ENCODE measurements around the gene SCT.

- TF ChIP-seq RAD21 (IDR thresholded peaks at IDR 0.05 in 1 of 2, conservative IDR thresholded peaks at IDR 0.05 in 1 of 2; ENCODE audit: low read depth in 2 of 2, low read length in 2 of 2), result peak in 1 of 2 experiments; percentile 40; a peak in 2 of 4 replicates
- no peak for TF ChIP-seq HDAC2 (IDR thresholded peaks at IDR 0.05; ENCODE audit: borderline replicate concordance in 1 of 2, low read depth in 2 of 2, low read length in 2 of 2)
- TF ChIP-seq KDM1A (IDR thresholded peaks at IDR 0.05; ENCODE audit: borderline replicate concordance, low read length), result no peak
- no peak for TF ChIP-seq JUN (IDR thresholded peaks at IDR 0.05; ENCODE audit: low read depth, low read length)
- no peak for TF ChIP-seq POLR2A (IDR thresholded peaks at IDR 0.05; ENCODE audit: control extremely low read depth in 1 of 2, low read depth in 2 of 2, low read length in 2 of 2)
- TF ChIP-seq CBX5 (IDR thresholded peaks at IDR 0.05; ENCODE audit: low read depth, low read length), result no peak
- TF ChIP-seq, protein P1, sequence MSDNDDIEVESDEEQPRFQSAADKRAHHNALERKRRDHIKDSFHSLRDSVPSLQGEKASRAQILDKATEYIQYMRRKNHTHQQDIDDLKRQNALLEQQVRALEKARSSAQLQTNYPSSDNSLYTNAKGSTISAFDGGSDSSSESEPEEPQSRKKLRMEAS (IDR thresholded peaks at IDR 0.05), result no peak; the same call in 1 of the 2 replicates
- no peak for TF ChIP-seq SAP30 (IDR thresholded peaks at IDR 0.05; ENCODE audit: insufficient read depth, insufficient replicate concordance, low read length)
- no peak for TF ChIP-seq KDM5A (IDR thresholded peaks at IDR 0.05; ENCODE audit: low read length)
- TF ChIP-seq RFX5 (IDR thresholded peaks at IDR 0.05; ENCODE audit: borderline replicate concordance, low read depth, low read length), result no peak
- no peak; the same call in none of the 2 replicates for TF ChIP-seq POLR2AphosphoS5 (IDR thresholded peaks at IDR 0.05; ENCODE audit: low read depth, low read length)
- TF ChIP-seq, protein P2, sequence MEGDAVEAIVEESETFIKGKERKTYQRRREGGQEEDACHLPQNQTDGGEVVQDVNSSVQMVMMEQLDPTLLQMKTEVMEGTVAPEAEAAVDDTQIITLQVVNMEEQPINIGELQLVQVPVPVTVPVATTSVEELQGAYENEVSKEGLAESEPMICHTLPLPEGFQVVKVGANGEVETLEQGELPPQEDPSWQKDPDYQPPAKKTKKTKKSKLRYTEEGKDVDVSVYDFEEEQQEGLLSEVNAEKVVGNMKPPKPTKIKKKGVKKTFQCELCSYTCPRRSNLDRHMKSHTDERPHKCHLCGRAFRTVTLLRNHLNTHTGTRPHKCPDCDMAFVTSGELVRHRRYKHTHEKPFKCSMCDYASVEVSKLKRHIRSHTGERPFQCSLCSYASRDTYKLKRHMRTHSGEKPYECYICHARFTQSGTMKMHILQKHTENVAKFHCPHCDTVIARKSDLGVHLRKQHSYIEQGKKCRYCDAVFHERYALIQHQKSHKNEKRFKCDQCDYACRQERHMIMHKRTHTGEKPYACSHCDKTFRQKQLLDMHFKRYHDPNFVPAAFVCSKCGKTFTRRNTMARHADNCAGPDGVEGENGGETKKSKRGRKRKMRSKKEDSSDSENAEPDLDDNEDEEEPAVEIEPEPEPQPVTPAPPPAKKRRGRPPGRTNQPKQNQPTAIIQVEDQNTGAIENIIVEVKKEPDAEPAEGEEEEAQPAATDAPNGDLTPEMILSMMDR (IDR thresholded peaks at IDR 0.05; ENCODE audit: control extremely low read depth in 1 of 3, insufficient read depth in 1 of 3, low read depth in 1 of 3, low read length in 3 of 3), result peak in 2 of 3 experiments; percentile 38 to 49; a peak in 3 of 4 replicates
Observed at GRCh38 chr11:612201-612960, 14.6 kb downstream of the SCT start.
